HG03571 (cell line): ENCODE results near the gene GNPTAB.
A peak's percentile ranks its signal among the peaks of the same experiment; 100 is the strongest.
"Not testable (repeated sequence)": the region's sequence is repeated elsewhere in the genome, so short reads cannot be mapped to it uniquely, and the experiment has no call there.

Source experiments
- ATAC-seq: cut with Tn5 transposase; IDR thresholded peaks from one replicate; pipeline ENCODE4 v1.9.1; 2021; ENCODE audit not compliant: unreplicated experiment

The GNPTAB gene

DNA sequence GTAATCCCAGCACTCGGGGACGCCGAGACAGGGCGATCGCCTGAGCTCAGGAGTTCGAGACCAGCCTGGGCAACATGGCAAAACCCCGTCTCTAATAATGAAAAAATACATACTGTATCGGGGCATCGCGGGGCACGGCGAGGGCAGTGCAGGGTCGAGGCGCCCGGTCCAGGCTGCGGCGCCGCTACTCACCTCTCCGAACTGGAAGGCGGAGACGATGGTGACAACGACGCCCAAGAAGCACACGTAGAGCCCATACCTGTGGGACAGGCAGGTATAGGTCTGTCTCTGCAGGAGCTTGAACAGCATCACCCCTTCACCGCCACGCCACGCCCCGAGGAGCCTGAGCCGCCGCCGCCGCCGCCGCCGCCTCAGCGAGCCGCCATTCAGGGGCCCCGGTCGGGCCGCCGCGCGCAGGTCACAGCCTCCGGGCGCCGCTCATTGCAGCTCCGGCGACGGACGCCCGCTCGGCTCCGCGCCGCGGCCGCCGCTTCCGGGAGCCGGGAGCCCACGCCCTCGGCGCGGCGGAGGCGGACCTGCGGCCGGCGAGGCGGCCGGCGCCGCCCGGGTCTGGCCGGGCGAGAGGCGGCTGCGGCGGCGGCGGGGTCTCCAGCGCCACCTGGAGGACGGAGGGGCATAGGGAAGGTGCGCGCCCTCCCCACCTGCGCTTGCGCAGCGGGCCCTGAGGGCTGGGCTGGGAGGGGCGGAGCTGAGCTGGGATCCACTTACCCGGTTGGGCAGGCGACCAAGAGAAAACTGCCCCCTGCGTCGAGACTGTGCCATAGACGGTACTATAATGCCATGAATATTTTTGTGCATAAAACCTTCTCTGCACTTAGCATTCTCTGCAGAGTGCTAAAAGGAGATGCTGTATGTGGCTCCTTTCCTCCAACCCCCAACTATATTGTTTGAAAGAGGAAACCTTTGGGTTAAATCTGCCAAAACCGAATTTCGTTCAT, at the start of gene GNPTAB:
GNPTAB (minus strand) TSS at position 593 of the 959 bp plus-strand sequence; CDS start at position 309, 284 bp downstream.
- ATAC-seq: peak; percentile 89

DNA sequence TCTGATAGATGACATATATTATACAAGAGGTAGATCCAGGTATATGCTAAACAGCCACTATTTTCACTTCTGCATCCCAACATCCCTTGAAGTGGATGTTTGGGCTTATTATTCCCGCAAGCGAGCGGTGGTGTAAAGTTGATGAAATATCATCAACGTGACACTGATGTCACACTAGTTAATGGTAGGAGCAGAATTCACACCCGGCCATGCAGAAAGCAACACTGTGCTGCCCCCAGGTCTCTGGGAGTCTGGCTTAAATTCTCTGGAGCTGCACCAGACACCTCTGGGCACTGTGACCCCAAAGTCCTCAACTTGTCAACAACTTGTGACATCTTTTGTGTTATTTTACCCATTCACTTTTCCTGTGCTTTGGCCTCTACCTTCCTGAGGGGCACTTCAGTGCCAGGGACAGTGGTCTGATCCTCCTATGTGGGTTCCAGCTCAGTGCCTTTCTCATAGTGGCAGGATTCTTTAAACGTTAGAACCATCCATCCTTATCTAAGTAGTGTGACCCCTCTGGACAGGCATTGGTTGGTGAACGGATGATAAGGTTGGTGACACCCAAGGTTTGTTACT, 47.6 kb upstream of the GNPTAB start:
- ATAC-seq: no peak

DNA sequence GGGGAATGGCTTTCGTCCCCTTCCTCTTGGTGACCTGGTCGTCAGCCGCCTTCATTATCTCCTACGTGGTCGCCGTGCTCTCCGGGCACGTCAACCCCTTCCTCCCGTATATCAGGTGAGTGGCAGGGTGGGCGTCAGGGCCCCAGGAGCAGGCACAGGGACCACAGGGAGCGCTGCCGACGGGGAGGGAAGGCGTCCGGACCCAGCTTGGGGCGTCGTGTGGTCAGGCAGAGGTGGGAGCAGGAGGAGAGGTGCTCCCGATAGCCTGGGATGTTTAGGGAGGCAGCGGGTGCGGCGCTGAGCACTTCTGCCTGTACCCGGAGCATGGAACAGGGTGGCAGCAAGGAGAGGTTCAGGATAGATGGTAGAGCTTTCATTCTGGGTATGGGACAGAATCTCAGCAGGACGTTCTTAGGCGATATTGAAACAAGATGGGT, 47.1 kb upstream of the GNPTAB start:
- peak; percentile 10 for ATAC-seq

DNA sequence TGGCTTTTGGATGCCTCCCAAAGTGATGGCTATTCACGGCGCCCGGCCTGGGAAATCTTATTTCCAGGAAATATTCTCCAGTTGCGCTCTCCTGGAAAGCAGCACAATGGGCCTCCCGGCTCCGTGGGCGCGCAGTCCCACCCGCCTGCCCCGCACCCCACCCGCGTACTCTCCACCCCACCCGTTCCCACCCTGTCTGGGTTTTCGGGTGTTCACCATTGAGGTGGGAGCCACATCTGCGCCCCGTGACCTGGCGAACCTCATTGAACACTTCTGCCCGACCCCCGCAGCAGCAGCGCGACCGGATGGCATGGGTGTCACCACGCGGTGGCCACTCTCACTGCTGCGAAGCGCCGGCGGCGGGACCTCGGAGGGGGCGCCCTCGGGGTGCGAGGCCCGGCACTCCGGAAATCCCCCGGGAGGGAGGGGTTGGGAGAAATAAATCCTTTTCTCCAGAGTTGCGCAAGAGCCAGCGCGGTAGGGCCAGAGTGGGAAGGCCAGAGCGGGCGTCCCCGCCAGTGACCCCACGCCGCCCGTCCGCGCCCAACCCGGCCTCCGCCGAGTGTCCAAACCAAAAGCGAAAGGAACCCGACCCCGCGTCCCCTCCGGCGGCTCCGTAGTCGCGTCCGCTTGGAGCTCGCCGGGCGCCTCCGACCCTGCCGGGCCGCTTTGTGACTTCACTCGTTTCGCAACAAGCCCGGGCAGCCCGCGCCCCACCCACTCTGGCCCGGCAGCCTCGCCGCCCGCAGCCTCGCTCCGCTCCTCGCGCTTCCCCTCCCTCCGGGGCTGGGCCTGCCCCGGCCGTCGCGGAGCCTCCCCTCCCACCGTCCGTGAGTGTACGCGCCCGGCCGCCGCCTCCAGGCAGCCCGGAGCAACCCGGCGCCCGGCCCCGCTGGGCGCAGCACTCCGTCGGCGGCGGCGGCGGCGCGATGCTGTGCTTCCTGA, 46.4 kb upstream of the GNPTAB start, which contains the start of gene DRAM1:
DRAM1 (plus strand) TSS at position 720 of the 945 bp plus-strand sequence; CDS start at position 930, 210 bp downstream.
- peak; percentile 75 for ATAC-seq

DNA sequence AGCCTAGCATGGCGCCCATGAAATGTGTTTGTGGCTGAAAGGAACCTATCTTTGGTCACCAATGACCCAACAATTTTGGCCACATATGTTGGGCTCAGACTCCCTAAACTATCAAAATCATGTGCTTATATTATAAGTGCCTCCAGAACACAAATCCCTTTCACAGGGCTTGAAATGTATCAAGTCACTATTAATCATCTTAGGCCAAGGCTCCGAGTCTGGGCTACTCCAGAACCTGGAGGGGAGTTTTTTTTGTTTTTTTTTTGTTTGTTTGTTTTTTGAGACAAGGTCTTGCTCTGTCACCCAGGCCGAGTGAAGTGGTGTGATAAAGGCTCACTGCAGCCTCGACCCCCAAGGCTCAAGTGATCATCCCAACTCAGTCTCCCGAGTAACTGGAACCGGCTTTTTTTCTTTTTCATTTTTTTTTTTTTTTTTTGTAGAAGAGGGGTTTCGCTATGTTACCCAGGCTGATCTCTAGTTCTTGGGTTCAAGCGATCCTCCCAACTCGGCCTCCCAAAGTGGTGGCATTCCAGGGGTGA, 45.6 kb upstream of the GNPTAB start:
- ATAC-seq: no peak

DNA sequence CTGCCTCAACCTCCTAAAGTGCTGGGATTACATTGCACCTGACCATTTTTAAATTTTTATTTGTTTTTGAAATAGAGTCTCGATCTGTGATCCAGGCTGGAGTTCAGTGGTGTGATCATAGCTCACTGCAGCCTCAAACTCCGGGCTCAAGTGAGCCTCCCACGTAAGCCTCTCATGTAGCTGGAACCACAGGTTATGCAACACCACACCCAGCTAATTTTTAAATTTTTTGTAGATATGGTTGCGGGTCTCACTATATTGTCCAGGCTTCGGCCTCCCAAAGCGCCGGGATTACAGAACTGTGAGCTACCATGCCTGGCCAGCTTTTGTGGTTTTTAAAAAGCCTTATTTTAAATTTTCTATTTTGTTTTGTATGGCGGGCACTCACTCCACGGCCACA, 44.4 kb upstream of the GNPTAB start:
- ATAC-seq: no peak

DNA sequence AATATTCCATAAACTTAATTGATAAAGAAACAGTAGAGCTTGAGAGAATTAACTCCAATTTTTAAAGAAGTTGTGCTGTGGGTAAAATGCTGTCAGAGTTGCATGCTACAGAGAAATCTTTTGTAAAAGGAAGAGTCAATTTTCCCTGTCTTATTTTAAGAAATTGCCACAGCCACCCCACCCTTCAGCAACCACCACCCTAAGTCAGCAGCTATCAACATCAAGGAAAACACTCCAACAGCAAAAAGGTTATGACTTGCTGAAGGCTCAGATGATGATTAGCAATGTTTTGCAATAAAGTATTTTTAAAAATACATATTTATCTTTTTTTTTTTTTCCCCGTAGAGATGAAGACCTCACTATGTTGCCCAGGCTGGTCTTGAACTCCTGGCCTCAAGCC, 40.2 kb upstream of the GNPTAB start:
- no peak for ATAC-seq

DNA sequence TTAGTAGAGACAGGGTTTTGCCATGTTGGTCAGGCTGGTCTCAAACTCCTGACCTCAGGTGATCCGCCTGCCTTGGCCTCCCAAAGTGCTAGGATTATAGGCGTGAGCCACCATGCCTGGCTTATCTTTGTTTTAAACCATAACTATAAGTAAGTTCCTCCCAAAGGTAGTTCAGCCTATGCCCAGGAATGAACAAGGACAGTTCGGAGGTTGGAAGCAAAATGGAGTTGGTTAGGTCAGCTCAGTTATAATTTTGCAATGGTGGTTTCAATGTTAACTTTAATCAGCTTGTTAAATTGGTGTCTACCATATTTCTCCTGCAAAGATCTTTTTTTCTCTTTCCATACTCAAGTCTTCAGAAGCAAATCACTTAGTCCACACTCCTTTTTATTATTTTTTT, 36.9 kb upstream of the GNPTAB start:
- not testable (repeated sequence) for ATAC-seq

DNA sequence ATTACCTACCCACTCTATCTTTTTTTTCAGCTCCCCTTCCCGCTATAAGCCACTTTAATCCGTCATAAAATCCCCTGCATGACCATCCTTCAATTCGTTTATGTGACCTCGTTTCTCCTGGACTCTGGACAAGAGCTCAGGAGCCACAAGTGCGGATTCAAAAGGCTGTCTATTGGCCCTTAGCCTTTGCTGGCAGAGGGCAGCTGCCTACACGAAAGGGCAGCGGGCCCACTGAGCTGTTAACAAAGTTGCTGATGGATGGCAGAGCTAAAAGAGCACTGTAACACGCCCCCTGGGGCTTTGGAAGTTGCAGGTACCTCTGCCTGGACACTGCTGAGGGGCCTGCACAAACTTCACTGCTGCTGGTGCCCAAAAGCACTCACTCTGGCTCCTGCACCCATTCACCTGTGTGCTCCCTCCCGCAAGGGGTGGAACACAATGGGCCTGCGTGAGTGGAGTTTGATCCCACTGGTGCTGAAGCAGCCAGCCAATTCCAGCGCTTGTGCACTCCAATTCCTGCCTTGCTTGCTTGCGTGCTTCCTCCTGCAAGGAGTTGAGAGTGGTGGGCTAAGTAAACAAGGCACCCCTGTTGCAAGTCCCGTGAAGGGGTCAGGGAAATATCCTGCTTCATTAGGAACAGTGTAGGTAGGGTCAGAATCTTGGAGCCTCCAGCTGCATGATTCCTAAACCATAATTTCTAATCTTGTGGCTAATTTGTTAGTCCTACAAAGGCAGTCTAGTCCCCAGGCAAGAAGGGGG, 36.0 kb upstream of the GNPTAB start:
- no peak for ATAC-seq

DNA sequence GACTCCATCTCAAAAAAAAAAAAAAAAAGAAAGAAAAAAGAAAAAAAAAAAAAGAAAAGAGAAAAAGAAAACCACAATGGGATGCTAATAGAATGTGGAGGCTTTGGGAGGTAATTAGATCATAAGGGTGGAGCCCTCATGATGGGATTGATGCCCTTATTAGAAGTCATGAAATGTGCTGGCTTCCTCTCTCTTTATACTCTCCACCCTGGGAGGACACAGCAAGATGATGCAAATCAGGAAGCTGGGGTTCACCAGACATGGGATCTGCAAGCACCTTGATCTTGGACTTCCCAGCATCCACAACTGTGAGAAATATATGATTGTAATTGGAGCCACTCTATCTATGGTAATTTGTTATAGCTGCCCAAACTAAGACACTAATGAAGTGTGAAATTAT, 33.2 kb upstream of the GNPTAB start:
- ATAC-seq: no peak

DNA sequence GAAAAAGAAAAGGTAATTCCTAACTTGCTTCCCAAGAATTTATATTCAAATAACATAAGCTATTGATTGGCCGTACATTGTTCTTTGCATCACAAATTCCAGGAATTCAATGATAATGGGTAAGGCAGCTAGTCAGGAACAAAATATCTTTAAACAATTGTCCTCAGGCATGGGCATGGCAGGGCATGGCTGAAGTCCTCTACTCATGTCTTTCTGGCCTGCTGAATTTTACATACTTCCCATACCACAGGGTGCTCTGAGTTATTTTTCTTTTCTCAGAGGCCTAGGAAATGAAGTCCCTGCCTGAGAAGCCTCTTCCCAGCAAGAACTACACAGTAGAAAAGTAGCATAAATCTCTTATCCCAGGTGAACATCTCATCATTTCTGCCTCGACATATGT, 31.5 kb upstream of the GNPTAB start:
- ATAC-seq: no peak

DNA sequence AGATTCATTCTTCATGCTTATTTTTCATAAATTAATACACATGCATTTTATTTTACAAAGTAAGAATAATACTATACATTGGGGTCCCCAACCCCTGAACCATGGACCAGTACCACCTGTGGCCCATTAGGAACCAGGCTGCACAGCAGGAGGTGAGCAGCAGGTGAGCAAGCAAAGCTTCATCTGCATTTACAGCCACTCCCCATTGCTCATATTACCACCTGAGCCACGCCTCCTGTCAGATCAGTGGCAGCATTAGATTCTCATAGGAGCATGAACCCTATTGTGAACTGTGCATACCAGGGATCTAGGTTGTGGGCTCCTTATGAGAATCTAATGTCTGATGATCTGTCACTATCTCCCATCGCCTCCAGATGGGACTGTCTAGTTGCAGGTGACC, 30.9 kb upstream of the GNPTAB start:
- ATAC-seq: not testable (repeated sequence)

DNA sequence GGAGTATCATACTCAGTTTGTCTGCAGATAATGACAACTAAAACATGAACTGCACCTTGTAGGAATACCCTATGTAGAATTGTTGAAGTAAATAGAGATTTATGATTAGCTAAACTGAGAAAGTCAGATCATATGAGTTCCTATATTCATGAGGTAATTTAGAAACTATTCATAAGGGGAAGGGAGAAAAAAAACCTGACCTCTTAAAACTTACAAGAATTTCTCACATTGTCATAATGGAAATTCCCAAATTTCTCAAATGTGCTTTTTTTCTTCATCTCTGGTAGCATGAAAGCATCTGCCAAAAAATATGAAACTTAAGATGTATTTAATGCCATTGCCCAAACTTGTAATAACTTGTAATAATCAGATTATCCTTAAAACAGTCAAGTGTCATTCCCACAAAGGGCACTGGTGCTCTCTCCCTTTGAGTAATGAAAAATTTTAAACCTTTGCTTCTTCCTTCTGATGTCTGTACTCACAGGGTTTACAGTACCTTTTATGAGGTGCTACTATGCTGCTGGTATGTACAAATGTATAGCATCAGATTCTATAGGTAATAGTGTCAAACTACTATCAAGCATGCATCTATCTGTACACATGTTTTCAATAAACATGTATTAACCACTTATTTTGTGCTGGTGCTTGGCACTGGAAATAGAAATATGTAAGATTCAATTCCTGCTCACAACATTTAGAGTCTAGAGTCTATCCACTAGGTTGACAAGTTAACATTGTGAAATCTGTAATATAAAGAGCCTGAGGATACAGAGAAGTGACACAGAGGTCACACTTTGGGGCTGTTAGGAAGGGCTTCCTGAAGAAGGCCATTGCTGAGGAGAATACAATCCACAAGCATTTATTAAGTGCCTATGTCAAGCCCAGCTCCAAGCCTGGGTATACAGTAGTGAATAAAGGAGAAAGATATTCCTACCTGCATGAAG, 29.2 kb upstream of the GNPTAB start:
- ATAC-seq: peak; percentile 59

DNA sequence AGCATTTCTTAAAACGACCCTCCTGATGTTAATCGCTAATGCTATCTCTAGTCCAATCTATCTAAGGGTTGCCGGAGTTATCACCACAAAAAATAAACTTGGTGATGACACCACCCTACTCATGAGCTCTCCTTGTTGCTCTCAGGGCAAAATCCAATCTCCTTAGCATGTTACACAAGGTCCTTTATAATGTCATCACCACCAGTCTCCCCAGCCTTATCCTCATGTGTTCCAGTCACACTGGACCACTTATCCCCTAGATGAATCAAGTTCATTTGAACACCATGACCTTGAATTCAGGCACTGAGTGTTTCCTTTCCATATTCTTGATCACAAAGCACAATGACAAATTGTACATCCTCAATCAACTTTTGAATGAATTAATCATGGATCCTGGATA, 27.6 kb upstream of the GNPTAB start:
- no peak for ATAC-seq

DNA sequence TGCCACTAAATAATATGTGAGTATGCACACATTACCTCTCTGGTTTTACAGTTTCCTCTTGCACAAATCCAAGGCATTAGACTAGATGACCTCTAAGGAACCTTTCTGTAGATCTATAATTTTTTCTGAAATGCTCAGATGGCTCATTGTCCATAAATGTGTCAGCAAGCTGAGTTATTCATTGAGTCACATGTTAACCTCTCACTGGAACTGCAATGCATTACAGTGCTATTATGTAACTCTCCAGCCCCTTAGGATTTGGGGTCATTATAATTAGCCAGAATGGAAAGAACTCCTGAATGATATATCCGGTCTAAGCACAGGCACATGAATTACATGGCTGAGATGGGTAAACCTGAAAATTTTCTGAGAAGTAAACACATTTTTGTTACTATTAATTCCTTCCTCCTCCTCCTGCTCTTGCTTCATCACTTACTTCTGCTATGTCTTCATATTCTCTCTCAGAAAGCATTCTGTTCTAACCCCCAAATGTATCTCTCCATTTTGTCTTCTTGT, 26.3 kb upstream of the GNPTAB start:
- ATAC-seq: peak; percentile 33

DNA sequence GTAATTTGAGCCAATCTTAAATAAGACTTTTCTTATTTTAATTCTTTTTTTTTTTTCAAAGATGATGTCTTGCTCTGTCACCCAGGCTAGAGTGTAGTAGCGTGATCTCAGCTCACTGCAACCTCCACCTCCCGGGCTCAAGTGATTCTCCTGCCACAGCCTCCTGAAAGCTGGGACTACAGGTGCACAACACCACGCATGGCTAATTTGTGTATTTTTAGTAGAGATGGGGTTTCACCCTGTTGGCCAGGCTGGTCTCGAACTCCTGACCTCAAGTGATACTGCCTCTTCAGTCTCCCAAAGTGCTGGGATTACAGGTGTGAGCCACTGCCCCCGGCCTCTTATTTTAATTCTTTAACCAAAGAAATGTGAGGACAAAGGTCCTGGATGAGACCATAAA, 25.9 kb upstream of the GNPTAB start:
- ATAC-seq: not testable (repeated sequence)

DNA sequence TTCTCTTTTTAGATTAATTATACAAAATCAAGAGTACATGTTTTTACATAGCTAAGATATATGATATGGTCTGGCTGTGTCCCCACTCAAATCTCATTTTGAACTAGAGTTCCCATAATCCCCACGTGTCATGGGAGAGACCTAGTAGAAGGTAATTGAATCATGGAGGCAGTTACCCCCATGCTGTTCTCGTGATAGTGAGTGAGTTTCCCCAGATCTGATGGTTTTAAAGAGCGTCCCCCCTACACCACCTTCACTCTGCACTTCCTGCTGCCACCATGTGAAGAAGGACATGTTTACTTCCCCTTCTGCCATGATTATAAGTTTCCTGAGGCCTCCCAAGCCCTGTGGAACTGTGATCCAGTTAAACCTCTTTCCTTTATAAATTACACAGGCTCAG, 25.2 kb upstream of the GNPTAB start:
- no peak for ATAC-seq

DNA sequence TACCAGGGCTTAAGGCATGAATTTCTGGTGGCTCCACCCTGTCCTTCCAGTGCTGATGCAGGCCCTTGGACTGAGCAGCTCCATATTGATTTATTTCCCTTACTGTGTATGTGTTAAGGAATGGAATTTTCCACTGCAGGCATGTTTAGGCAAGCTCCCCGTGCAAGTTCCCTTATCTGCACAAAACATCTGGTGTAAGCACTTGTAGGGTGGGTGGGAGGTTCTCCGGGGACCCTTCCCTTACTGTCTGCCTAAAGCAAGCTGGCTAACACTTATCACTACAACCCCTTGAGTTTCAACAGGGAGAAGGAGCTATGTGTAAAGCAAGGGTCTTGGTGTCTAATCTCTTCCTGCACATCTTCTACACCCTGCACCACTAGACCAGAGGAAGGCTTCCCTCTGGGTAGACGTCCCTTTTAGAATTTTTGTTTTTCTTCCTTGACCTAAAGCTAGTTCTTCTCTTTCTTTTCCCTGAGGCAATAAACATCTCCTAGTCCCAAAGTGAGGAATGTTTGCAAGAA, 24.7 kb upstream of the GNPTAB start:
- no peak for ATAC-seq
